Chondrocyte (in vitro differentiated cells): ENCODE data around the gene NTRK3. TPM values are rescaled to one million over a fixed set of nuclear protein-coding genes. Genes with fewer than 3 reads are reported as not detected.

ENCODE experiments used
- DNase-seq: peaks from one replicate; pipeline ENCODE4 v3.0.0; 2021; ENCODE audit warnings: mixed read lengths, low spot score
- H3K27ac Mint-ChIP-seq: one replicate; pipeline ENCODE4 v1.8.0; 2021; ENCODE audit warnings: mild to moderate bottlenecking, moderate library complexity, mixed read lengths; ENCODE audit not compliant: unreplicated experiment
- H3K27me3 Mint-ChIP-seq: 2 replicates; pipeline ENCODE4 v1.8.0; 2021; ENCODE audit warnings: low read depth, mixed read lengths
- H3K36me3 Mint-ChIP-seq: 2 replicates; pipeline ENCODE4 v1.8.0; 2021; ENCODE audit warnings: low read depth, mixed read lengths
- H3K4me1 Mint-ChIP-seq: 2 replicates; pipeline ENCODE4 v1.8.0; 2021; ENCODE audit warnings: low read depth, mild to moderate bottlenecking, mixed read lengths
- H3K4me3 Mint-ChIP-seq: one replicate; pipeline ENCODE4 v1.8.0; 2021; ENCODE audit warnings: mild to moderate bottlenecking, moderate library complexity, mixed read lengths; ENCODE audit not compliant: unreplicated experiment
- H3K9me3 Mint-ChIP-seq: 2 replicates; pipeline ENCODE4 v1.8.0; 2021; ENCODE audit warnings: low read depth, mixed read lengths
- total RNA-seq: library from RNA; stranded (reverse); gene quantifications from 3 replicates; pipeline ENCODE4 v1.2.1, GENCODE V29; 2021
- TF ChIP-seq, protein P1 (sequence below): fragments of 200-600 bp; sonication (generic); IDR thresholded peaks from 2 replicates; pipeline ENCODE4 v1.5.0; 2021; ENCODE audit warnings: antibody characterized with exemption, mild to moderate bottlenecking, moderate library complexity

The NTRK3 gene
- total RNA-seq, 1 donor from 2014 or later = not detected

DNA sequence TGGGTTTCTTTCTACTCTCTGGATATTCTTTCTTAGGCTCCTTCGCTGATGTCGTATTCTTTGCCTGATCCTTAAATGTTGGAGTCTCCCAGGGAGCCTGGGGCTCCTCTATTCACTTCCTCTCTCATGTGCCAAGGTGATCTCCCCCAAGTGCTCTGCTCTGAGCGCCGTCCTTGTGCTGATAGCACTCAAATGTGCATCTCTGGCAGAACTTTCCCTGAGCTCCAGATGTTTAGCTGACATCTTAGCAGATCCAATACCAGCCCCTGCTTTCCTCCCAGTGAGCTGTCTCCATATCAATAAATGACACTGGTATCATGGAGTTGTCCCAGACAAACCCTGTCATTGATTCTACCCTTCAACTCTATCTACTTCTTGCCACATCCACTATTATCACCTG, 62.4 kb downstream of the NTRK3 start:
- Mint-ChIP-seq H3K4me1 (no peaks in the 10 kb centered on the region), H3K27me3 (no peaks in the 10 kb centered on the region), H3K4me3 (no peak overlapping the region), H3K27ac (no peak overlapping the region), H3K36me3 (no peaks in the 10 kb centered on the region), H3K9me3 (peaks cover 8% of the 10 kb centered on the region)
- TF ChIP-seq, protein P1, sequence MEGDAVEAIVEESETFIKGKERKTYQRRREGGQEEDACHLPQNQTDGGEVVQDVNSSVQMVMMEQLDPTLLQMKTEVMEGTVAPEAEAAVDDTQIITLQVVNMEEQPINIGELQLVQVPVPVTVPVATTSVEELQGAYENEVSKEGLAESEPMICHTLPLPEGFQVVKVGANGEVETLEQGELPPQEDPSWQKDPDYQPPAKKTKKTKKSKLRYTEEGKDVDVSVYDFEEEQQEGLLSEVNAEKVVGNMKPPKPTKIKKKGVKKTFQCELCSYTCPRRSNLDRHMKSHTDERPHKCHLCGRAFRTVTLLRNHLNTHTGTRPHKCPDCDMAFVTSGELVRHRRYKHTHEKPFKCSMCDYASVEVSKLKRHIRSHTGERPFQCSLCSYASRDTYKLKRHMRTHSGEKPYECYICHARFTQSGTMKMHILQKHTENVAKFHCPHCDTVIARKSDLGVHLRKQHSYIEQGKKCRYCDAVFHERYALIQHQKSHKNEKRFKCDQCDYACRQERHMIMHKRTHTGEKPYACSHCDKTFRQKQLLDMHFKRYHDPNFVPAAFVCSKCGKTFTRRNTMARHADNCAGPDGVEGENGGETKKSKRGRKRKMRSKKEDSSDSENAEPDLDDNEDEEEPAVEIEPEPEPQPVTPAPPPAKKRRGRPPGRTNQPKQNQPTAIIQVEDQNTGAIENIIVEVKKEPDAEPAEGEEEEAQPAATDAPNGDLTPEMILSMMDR = no peak
- DNase-seq = no peak

DNA sequence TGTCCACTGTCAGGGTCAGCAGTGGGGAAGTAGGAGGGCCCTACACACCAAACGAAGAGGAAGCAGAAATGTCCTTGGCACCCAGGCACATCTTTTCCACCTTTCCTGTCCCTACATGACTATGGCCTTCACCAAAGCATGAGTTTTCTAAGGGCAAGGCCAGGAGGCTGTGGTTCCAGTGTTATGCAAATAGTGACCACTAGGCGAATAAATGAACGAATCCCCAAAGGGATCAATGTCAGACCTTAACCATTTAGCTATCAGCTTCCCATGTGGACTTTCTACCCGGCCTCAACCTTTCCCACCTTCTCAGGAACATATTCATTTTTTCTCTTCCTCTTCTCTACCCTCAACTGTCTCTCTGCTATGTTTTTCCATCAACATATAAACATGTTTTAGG, 63.1 kb downstream of the NTRK3 start:
- no peak overlapping the region for H3K4me3 Mint-ChIP-seq
- H3K27me3 Mint-ChIP-seq = no peaks in the 10 kb centered on the region
- no peaks in the 10 kb centered on the region for H3K36me3 Mint-ChIP-seq
- H3K27ac Mint-ChIP-seq = no peak overlapping the region
- DNase-seq = no peak
- H3K4me1 Mint-ChIP-seq = no peaks in the 10 kb centered on the region
- TF ChIP-seq, protein P1 = no peak
- H3K9me3 Mint-ChIP-seq = peaks cover 8% of the 10 kb centered on the region

DNA sequence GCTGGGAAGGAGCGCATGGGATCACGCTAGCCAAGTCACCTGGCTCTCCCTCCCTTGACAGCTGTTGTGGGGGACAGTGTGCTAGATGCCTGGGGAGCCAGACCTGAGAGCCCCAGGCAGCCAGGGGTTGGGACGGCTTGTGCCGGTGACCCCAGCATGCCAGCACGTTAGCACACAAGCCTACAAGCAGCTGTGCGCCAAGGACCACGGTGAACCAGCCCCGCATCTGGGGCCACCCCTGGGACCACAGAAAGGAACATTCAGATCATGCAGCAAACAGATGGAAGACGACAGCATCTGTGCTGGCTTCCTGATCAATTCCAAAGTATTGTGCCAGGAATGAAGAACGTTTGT, 64.8 kb downstream of the NTRK3 start:
- Mint-ChIP-seq H3K4me1 (no peaks in the 10 kb centered on the region), H3K27ac (no peak overlapping the region), H3K4me3 (no peak overlapping the region), H3K36me3 (no peaks in the 10 kb centered on the region), H3K9me3 (peaks cover 7% of the 10 kb centered on the region), H3K27me3 (no peaks in the 10 kb centered on the region)
- TF ChIP-seq, protein P1 = no peak
- no peak for DNase-seq

DNA sequence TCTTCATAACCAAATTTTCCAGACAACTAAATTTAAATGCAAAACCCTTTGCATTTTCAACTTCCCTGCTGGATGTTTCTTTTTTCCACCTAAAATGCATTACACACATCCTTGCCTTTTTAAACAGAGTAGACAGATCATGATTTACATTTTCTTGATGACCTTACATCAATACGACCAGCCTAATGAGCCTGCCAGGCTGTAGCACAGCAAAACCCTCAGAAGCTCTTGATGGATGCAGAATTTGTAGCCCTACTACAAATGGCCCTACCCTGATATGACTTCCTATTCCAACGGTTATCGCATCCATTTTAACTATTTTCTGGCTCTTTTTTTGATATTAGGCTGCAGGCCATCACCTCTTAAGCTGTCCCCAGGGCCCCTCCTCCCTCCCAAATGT, 66.3 kb downstream of the NTRK3 start:
- Mint-ChIP-seq H3K27ac (no peak overlapping the region), H3K27me3 (no peaks in the 10 kb centered on the region), H3K36me3 (no peaks in the 10 kb centered on the region), H3K9me3 (peaks cover 5% of the 10 kb centered on the region), H3K4me1 (no peaks in the 10 kb centered on the region), H3K4me3 (no peak overlapping the region)
- no peak for DNase-seq
- TF ChIP-seq, protein P1 = no peak

DNA sequence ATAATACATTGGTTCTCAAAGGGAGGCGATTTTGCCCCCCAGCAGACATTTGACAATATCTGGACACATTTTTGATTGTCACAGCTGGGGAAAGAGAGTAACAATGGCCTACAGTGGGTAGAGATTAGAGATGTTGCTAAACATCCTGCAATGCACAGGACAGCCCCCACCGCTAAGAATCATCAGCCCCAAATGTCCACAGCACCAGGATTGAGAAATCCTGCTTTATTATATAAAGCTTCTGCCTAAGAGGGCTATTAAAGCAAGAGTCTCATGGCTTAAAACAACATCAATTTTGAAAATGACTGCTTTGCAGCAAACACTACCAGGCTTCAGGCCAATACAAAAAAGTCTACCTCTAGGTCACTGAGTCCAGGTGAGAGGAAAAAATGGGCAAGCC, 68.2 kb downstream of the NTRK3 start:
- no peaks in the 10 kb centered on the region for H3K27me3 Mint-ChIP-seq
- H3K36me3 Mint-ChIP-seq = no peaks in the 10 kb centered on the region
- no peak overlapping the region for H3K27ac Mint-ChIP-seq
- H3K4me1 Mint-ChIP-seq = no peaks in the 10 kb centered on the region
- no peak for DNase-seq
- no peak overlapping the region for H3K4me3 Mint-ChIP-seq
- TF ChIP-seq, protein P1 = no peak
- no peaks in the 10 kb centered on the region for H3K9me3 Mint-ChIP-seq
